Measurements from ENCODE around the gene THEM5.

Gene THEM5

DNA sequence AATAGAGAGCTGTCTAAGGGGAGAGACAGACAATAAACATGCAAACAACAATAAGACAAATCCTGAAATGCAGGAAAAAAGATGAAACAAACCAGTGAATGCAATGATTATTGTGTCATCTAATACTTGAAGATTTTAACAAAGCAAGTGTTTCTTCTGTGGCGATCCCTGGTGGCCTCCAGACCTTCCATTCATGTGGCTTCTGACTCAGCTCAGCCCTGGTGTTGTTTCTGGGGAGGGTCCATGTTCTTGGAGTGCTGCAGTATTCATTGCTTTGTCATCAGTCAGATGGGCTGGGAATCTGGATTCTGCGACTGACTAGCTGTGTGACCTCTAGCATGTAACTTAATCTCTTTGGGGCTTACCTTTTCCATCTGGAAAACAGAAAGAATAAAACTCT, 12.4 kb downstream of the THEM5 start:
- no peak overlapping the region for H4K91ac ChIP-seq (ENCODE audit: low read depth, low read length)
- H3K36me3 ChIP-seq (ENCODE audit: control insufficient read depth in 1 of 2, insufficient read depth in 2 of 2, low read length in 2 of 2) = no peaks in the 10 kb centered on the region
- H3K27me3 ChIP-seq (ENCODE audit: insufficient read depth, low read length) = peaks cover 21% of the 10 kb centered on the region
- no peak overlapping the region for H2AFZ ChIP-seq (ENCODE audit: insufficient read depth, low read length, poor library complexity)
- H3K9ac ChIP-seq (ENCODE audit: low read length) = no peak overlapping the region
- no peak overlapping the region for H2AK5ac ChIP-seq (ENCODE audit: low read length)
- no peak overlapping the region for H3K18ac ChIP-seq (ENCODE audit: low read length)
- no peak overlapping the region for H3K23ac ChIP-seq (ENCODE audit: low read length)
- no peak overlapping the region for H2BK120ac ChIP-seq (ENCODE audit: insufficient read depth, low read length, poor library complexity)
- peaks cover 24 to 34% of the 10 kb centered on the region in 2 experiments for H3K4me1 ChIP-seq (ENCODE audit: control insufficient read depth in 1 of 2, insufficient read depth in 2 of 2, low read length in 2 of 2)
- H3K14ac ChIP-seq (ENCODE audit: low read length) = no peak overlapping the region
- no peak for DNase-seq
- H4K8ac ChIP-seq (ENCODE audit: low read depth, low read length) = no peak overlapping the region
- no peak overlapping the region for H3K4me3 ChIP-seq (ENCODE audit: low read depth, low read length)
- no peak overlapping the region for H3K4me2 ChIP-seq (ENCODE audit: low read length)
- H4K12ac ChIP-seq (ENCODE audit: low read depth, low read length) = no peak overlapping the region
- no peak overlapping the region for H2BK12ac ChIP-seq (ENCODE audit: low read length)
- peaks cover 16% of the 10 kb centered on the region for H3K79me1 ChIP-seq (ENCODE audit: low read length)
- H3K27ac ChIP-seq (ENCODE audit: low read depth, low read length) = no peak overlapping the region
- H3K9me3 ChIP-seq (ENCODE audit: insufficient read depth, low read depth, low read length) = peaks cover 2% of the 10 kb centered on the region
- H3K79me2 ChIP-seq (ENCODE audit: control insufficient read depth, insufficient read depth, low read length, poor library complexity) = peaks cover 8% of the 10 kb centered on the region
- WGBS (ENCODE audit: extremely low coverage, insufficient coverage, insufficient read length) = no CpG with 5 or more reads among the region's 2 CpGs
- H2BK5ac ChIP-seq (ENCODE audit: low read depth, low read length, poor library complexity) = no peak overlapping the region
- no peak overlapping the region for H3K4ac ChIP-seq (ENCODE audit: low read depth, low read length)

DNA sequence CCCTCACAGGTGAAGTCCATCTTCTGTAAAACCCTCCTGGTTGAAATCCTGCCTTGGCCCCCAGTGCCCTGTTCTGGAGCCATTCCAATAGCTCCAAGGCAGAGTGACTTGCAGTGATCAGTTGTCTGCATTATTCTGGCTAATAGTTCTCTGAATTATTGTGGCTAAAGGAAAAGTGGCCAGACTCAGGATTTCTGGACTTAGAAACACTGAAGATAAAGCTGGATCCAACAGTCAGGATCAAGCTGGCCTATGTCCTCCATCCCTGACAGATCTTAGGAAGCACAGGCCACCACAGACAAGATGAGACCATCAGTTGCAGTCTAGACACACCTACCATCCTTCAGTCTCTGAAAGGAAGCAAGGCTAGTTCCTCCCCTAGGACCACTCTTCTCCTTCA, 13.1 kb downstream of the THEM5 start:
- Histone ChIP-seq H3K4me3 (ENCODE audit: low read depth, low read length) (no peak overlapping the region), H2BK120ac (ENCODE audit: insufficient read depth, low read length, poor library complexity) (no peak overlapping the region), H3K23ac (ENCODE audit: low read length) (no peak overlapping the region), H3K79me1 (ENCODE audit: low read length) (peaks cover 16% of the 10 kb centered on the region), H2BK5ac (ENCODE audit: low read depth, low read length, poor library complexity) (no peak overlapping the region), H3K18ac (ENCODE audit: low read length) (no peak overlapping the region), H2AK5ac (ENCODE audit: low read length) (no peak overlapping the region), H3K4me2 (ENCODE audit: low read length) (peak overlapping the region; percentile 59), H3K14ac (ENCODE audit: low read length) (peak overlapping the region; percentile 33), H2AFZ (ENCODE audit: insufficient read depth, low read length, poor library complexity) (no peak overlapping the region), H4K91ac (ENCODE audit: low read depth, low read length) (peak overlapping the region; percentile 67), H3K9ac (ENCODE audit: low read length) (no peak overlapping the region), H3K27me3 (ENCODE audit: insufficient read depth, low read length) (peaks cover 21% of the 10 kb centered on the region), H3K36me3 (ENCODE audit: control insufficient read depth in 1 of 2, insufficient read depth in 2 of 2, low read length in 2 of 2) (no peaks in the 10 kb centered on the region), H2BK12ac (ENCODE audit: low read length) (no peak overlapping the region), H4K12ac (ENCODE audit: low read depth, low read length) (no peak overlapping the region), H4K8ac (ENCODE audit: low read depth, low read length) (peak overlapping the region; percentile 84), H3K79me2 (ENCODE audit: control insufficient read depth, insufficient read depth, low read length, poor library complexity) (peaks cover 8% of the 10 kb centered on the region), H3K4me1 (ENCODE audit: control insufficient read depth in 1 of 2, insufficient read depth in 2 of 2, low read length in 2 of 2) (peaks cover 24 to 31% of the 10 kb centered on the region in 2 experiments), H3K4ac (ENCODE audit: low read depth, low read length) (no peak overlapping the region), H3K9me3 (ENCODE audit: insufficient read depth, low read depth, low read length) (peaks cover 2% of the 10 kb centered on the region), H3K27ac (ENCODE audit: low read depth, low read length) (no peak overlapping the region)
- no peak for DNase-seq

DNA sequence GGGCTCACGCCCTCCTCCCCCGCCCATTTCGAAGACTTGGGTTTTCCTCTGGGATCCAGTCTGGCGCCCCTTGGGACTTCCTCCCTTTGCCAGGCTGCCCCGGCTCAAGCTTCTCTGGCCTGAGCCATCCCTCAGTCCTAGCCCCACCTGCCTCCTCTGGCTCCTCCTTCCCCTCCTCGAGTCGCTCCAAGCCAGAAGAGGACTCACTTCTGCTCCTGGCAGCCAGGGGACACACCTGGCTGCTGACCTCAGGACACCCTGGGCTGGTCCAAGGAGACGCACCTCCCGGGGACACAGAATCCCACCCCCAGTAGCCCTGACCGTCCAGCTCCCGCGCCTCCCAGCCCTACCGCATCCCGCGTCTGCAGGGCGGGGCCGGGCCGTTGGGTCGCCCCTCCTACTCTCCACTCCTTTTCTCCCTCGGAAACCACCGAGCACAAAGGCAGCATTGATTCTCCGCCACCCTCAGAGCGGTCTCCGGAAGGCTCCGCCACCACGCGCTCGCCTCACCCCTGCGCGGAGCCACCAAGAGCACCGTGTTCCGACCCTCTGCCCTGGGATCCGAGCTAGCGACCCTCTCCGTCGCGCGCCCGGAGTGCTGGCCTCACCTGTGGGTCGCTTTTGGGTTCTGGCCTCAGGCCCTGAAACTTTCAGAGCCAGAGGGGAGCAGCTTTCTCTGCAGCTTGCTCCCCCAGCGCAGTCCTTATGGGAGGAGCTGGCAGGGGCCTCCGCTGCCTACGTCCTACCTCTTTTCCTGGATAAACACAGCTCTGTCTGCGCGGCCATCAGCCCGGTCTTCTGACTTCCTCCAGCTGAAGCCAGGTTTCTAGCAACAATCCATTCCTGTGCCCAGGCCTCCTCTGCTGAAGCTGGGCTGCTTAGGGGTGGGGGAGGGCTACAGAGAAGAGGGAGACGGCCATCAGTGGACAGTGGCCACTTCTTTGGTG, 13.8 kb downstream of the THEM5 start, which contains the start of gene C2CD4D:
C2CD4D (minus strand) TSS at position 364 of the 947 bp plus-strand sequence. CDS start 831 bp downstream, outside the sequence.
- peak; percentile 53 to 71 for DNase-seq
- Histone ChIP-seq H3K4me1 (ENCODE audit: control insufficient read depth in 1 of 2, insufficient read depth in 2 of 2, low read length in 2 of 2) (peaks cover 24 to 31% of the 10 kb centered on the region in 2 experiments), H4K91ac (ENCODE audit: low read depth, low read length) (peak within 1 kb of the TSS; percentile 73), H3K9ac (ENCODE audit: low read length) (no peak within 1 kb of the TSS), H3K79me2 (ENCODE audit: control insufficient read depth, insufficient read depth, low read length, poor library complexity) (peaks cover 8% of the 10 kb centered on the region), H3K4ac (ENCODE audit: low read depth, low read length) (peak within 1 kb of the TSS; percentile 40), H3K27me3 (ENCODE audit: insufficient read depth, low read length) (peaks cover 21% of the 10 kb centered on the region), H3K18ac (ENCODE audit: low read length) (peak within 1 kb of the TSS; percentile 76), H3K14ac (ENCODE audit: low read length) (peak within 1 kb of the TSS; percentile 39), H3K23ac (ENCODE audit: low read length) (no peak within 1 kb of the TSS), H3K79me1 (ENCODE audit: low read length) (peaks cover 16% of the 10 kb centered on the region), H3K9me3 (ENCODE audit: insufficient read depth, low read depth, low read length) (peaks cover 2% of the 10 kb centered on the region), H3K27ac (ENCODE audit: low read depth, low read length) (no peak within 1 kb of the TSS), H2BK120ac (ENCODE audit: insufficient read depth, low read length, poor library complexity) (peak within 1 kb of the TSS; percentile 48), H3K36me3 (ENCODE audit: control insufficient read depth in 1 of 2, insufficient read depth in 2 of 2, low read length in 2 of 2) (no peaks in the 10 kb centered on the region), H2BK5ac (ENCODE audit: low read depth, low read length, poor library complexity) (no peak within 1 kb of the TSS), H3K4me3 (ENCODE audit: low read depth, low read length) (peak within 1 kb of the TSS; percentile 55), H2AK5ac (ENCODE audit: low read length) (no peak within 1 kb of the TSS), H2AFZ (ENCODE audit: insufficient read depth, low read length, poor library complexity) (peak within 1 kb of the TSS; percentile 69), H2BK12ac (ENCODE audit: low read length) (no peak within 1 kb of the TSS), H4K8ac (ENCODE audit: low read depth, low read length) (peak within 1 kb of the TSS; percentile 84), H4K12ac (ENCODE audit: low read depth, low read length) (peak within 1 kb of the TSS; percentile 76), H3K4me2 (ENCODE audit: low read length) (peak within 1 kb of the TSS; percentile 59)
- WGBS (ENCODE audit: extremely low coverage, insufficient coverage, insufficient read length) = no CpG with 5 or more reads among the region's 47 CpGs

DNA sequence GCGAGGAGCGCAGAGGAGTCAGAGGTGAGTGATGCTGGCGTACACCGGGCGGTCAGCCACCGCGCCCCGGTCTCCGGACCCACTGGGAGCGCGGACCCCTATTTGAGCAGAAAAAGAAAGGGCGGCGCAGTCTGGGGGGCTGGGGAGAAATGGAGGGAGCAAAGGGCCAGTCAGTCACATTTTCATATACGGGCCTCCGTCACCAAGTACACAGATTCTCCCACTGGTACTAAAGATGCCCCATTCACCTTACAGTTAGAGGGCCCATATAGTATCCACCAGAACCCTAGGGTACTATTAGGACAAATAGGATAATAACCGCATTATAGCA, 14.5 kb downstream of the THEM5 start:
- H3K9ac ChIP-seq (ENCODE audit: low read length) = no peak overlapping the region
- no peak overlapping the region for H2BK5ac ChIP-seq (ENCODE audit: low read depth, low read length, poor library complexity)
- H4K91ac ChIP-seq (ENCODE audit: low read depth, low read length) = no peak overlapping the region
- H3K4me2 ChIP-seq (ENCODE audit: low read length) = peak overlapping the region; percentile 59
- peaks cover 21% of the 10 kb centered on the region for H3K27me3 ChIP-seq (ENCODE audit: insufficient read depth, low read length)
- no peak overlapping the region for H3K18ac ChIP-seq (ENCODE audit: low read length)
- H3K36me3 ChIP-seq (ENCODE audit: control insufficient read depth in 1 of 2, insufficient read depth in 2 of 2, low read length in 2 of 2) = no peaks in the 10 kb centered on the region
- peaks cover 8% of the 10 kb centered on the region for H3K79me2 ChIP-seq (ENCODE audit: control insufficient read depth, insufficient read depth, low read length, poor library complexity)
- H3K14ac ChIP-seq (ENCODE audit: low read length) = peak overlapping the region; percentile 39
- H3K9me3 ChIP-seq (ENCODE audit: insufficient read depth, low read depth, low read length) = peaks cover 2% of the 10 kb centered on the region
- H3K4me3 ChIP-seq (ENCODE audit: low read depth, low read length) = peak overlapping the region; percentile 55
- H2AK5ac ChIP-seq (ENCODE audit: low read length) = no peak overlapping the region
- no peak overlapping the region for H3K23ac ChIP-seq (ENCODE audit: low read length)
- no peak for DNase-seq
- peaks cover 16% of the 10 kb centered on the region for H3K79me1 ChIP-seq (ENCODE audit: low read length)
- peak overlapping the region; percentile 17 for H4K8ac ChIP-seq (ENCODE audit: low read depth, low read length)
- no peak overlapping the region for H3K4ac ChIP-seq (ENCODE audit: low read depth, low read length)
- WGBS (ENCODE audit: extremely low coverage, insufficient coverage, insufficient read length) = no CpG with 5 or more reads among the region's 16 CpGs
- no peak overlapping the region for H4K12ac ChIP-seq (ENCODE audit: low read depth, low read length)
- H2BK120ac ChIP-seq (ENCODE audit: insufficient read depth, low read length, poor library complexity) = no peak overlapping the region
- no peak overlapping the region for H2AFZ ChIP-seq (ENCODE audit: insufficient read depth, low read length, poor library complexity)
- no peak overlapping the region for H2BK12ac ChIP-seq (ENCODE audit: low read length)
- H3K4me1 ChIP-seq (ENCODE audit: control insufficient read depth in 1 of 2, insufficient read depth in 2 of 2, low read length in 2 of 2) = peaks cover 24 to 31% of the 10 kb centered on the region in 2 experiments
- H3K27ac ChIP-seq (ENCODE audit: low read depth, low read length) = no peak overlapping the region

All from trophoblast cell (in vitro differentiated cells and primary cell).